ENCODE measurements around the gene ERCC6L2. TPM values are rescaled to one million over a fixed set of nuclear protein-coding genes. Genes with fewer than 3 reads are reported as not detected.

The ERCC6L2 gene
- total RNA-seq, 1 experiment from 2014 or later: 39.2 TPM

- Histone ChIP-seq H3K27ac (ENCODE audit: low read depth, low read length) (no peak overlapping the region), H3K79me2 (ENCODE audit: insufficient read depth, low read length) (no peaks in the 10 kb centered on the region), H3K36me3 (ENCODE audit: control insufficient read depth in 1 of 2, insufficient read depth in 2 of 2, low read length in 2 of 2) (peaks cover 0 to 5% of the 10 kb centered on the region in 2 experiments; a peak in 2 of 4 replicates), H3K9me2 (ENCODE audit: insufficient read depth) (no peaks in the 10 kb centered on the region), H3K27me3 (ENCODE audit: insufficient read depth, low read length) (no peaks in the 10 kb centered on the region), H3K9me3 (ENCODE audit: control insufficient read depth in 1 of 2, insufficient read depth in 1 of 2, low read depth in 1 of 2, low read length in 2 of 2) (no peaks in the 10 kb centered on the region), H2AFZ (ENCODE audit: low read depth, low read length, poor library complexity, severe bottlenecking) (no peak overlapping the region), H4K20me1 (ENCODE audit: insufficient read depth) (no peaks in the 10 kb centered on the region), H3K4me1 (ENCODE audit: control insufficient read depth in 1 of 2, insufficient read depth in 2 of 2, low read length in 2 of 2) (no peaks in the 10 kb centered on the region), H3K4me2 (ENCODE audit: low read length) (no peak overlapping the region), H3K4me3 (replicated peaks in 1 of 2; ENCODE audit: low read depth in 1 of 2, low read length in 2 of 2) (no peak overlapping the region), H3K9ac (ENCODE audit: low read length) (no peak overlapping the region)
- DNase-seq (ENCODE audit: low read depth, low spot score) (no peak), ATAC-seq (no peak)
- RAD21 ChIA-PET (ENCODE audit: low non-redundant PET in 1 of 2, low total read pairs in 2 of 2, uncharacterized antibody in 2 of 2, unreplicated experiment in 2 of 2): interaction anchor here in 1 of 2 experiments (0.6 kb wide), 1 partner anchor 236 kb away, joined by 3 read pairs; no protein-coding TSS in a partner anchor
- no TSS peak for BruUV-seq (replicated peaks)
- TF ChIP-seq CEBPB (IDR thresholded peaks at IDR 0.05; ENCODE audit: low read depth): no peak
- no peak for TF ChIP-seq RAD21 (IDR thresholded peaks at IDR 0.05; ENCODE audit: low read depth)
- TF ChIP-seq EZH2 (IDR thresholded peaks at IDR 0.05): no peak
- TF ChIP-seq ZBTB33 (IDR thresholded peaks at IDR 0.05; ENCODE audit: extremely low read depth, insufficient replicate concordance, low read length): no peak
- no peak for TF ChIP-seq SP1 (IDR thresholded peaks at IDR 0.05; ENCODE audit: low read depth)
- TF ChIP-seq CTCF (IDR thresholded peaks at IDR 0.05 in 2 of 3, conservative IDR thresholded peaks at IDR 0.05 in 1 of 3; ENCODE audit: borderline replicate concordance in 1 of 3, insufficient read depth in 1 of 3, low read depth in 2 of 3, low read length in 2 of 3): no peak
- no peak for TF ChIP-seq TCF7L2 (IDR thresholded peaks at IDR 0.05; ENCODE audit: borderline replicate concordance, extremely low read depth, insufficient read depth, insufficient read length)
- no peak for TF ChIP-seq SIN3A (IDR thresholded peaks at IDR 0.05; ENCODE audit: low read depth)
- TF ChIP-seq JUND (IDR thresholded peaks at IDR 0.05): no peak
- POLR2A ChIA-PET: no interaction called here
- intact Hi-C loops (cut with micrococcal nuclease): no loop called here
- CTCF ChIA-PET: no interaction called here
These were observed 87.4 kb downstream of the ERCC6L2 start for GRCh38 chr9:95962936-95963335.
